CD14-positive monocyte (primary cell): ENCODE measurements around the gene TIMP1. TPM values are rescaled to one million over a fixed set of nuclear protein-coding genes. Genes with fewer than 3 reads are reported as not detected.

Experiments
- polyA plus RNA-seq, 3 donors: library from polyadenylated mRNA; depleted of rRNA in 1 of 3; unstranded in 2 of 3; stranded (reverse) in 1 of 3; fragments of 300-500 nt in 2 of 3; fragments of >200 nt in 1 of 3; fragmentation: Illumina TruSeq in 2 of 3; gene quantifications; 1 replicate in 2 of 3; 2 replicates in 1 of 3; pipeline ENCODE4 v1.2.3, GENCODE V29; 2012 to 2021
- small RNA-seq: library from RNA; depleted of rRNA; stranded (forward); fragments of <200 nt; gene quantifications from one replicate; pipeline ENCODE3, GENCODE V24; 2012; ENCODE audit warnings: low read depth; ENCODE audit not compliant: insufficient read length

TIMP1 gene
- polyA plus RNA-seq, 3 donors = 591 to 682 (median 632) TPM

Small RNA genes lying within 50 kb of the gene (small RNA-seq; reads per million reads assigned to genes)
- not detected for gene MIR4769

Other genes starting within 250 kb of the TIMP1 start
- not detected for gene ZNF157, start 211.9 kb upstream of the TIMP1 start, polyA plus RNA-seq
- gene ZNF41, start 99.2 kb upstream of the TIMP1 start, polyA plus RNA-seq = 1 to 10 TPM; 1.8 to 4.3 (median 3.1) TPM
- gene ARAF, start 21.2 kb upstream of the TIMP1 start, polyA plus RNA-seq = 100 to 1,000 TPM in 1 of 3 donors, 10 to 100 TPM in 2; 49.7 to 105 (median 68.6) TPM
- 1 to 10 TPM in 1 of 3 donors, under 1 TPM in 2; 0.11 to 4.0 (median 0.29) TPM for gene SYN1, start 37.4 kb downstream of the TIMP1 start, polyA plus RNA-seq
- 100 to 1,000 TPM; 461 to 498 (median 491) TPM for gene CFP, start 47.5 kb downstream of the TIMP1 start, polyA plus RNA-seq
- gene ELK1, start 68.1 kb downstream of the TIMP1 start, polyA plus RNA-seq = 10 to 100 TPM in 2 of 3 donors, 1 to 10 TPM in 1; 9.5 to 11.9 (median 10.7) TPM
- 100 to 1,000 TPM; 134 to 213 (median 174) TPM for gene UXT, start 76.7 kb downstream of the TIMP1 start, polyA plus RNA-seq